T-helper 1 cell (primary cell): ENCODE results near the gene CCT7.
"Not testable (repeated sequence)": the region's sequence is repeated elsewhere in the genome, so short reads cannot be mapped to it uniquely, and the experiment has no call there.

Experiments used
- DNase-seq, 5 donors: peaks; one replicate each; pipeline ENCODE4 v3.0.0-alpha.2; 2012 to 2020
- total RNA-seq, 4 donors: gene quantifications; one replicate each; lab custom pipeline; 2026; lab: John Stamatoyannopoulos, UW

The CCT7 gene
- 82.9 to 99.1 (median 91.0) reads per million in 4 donors for total RNA-seq

DNA sequence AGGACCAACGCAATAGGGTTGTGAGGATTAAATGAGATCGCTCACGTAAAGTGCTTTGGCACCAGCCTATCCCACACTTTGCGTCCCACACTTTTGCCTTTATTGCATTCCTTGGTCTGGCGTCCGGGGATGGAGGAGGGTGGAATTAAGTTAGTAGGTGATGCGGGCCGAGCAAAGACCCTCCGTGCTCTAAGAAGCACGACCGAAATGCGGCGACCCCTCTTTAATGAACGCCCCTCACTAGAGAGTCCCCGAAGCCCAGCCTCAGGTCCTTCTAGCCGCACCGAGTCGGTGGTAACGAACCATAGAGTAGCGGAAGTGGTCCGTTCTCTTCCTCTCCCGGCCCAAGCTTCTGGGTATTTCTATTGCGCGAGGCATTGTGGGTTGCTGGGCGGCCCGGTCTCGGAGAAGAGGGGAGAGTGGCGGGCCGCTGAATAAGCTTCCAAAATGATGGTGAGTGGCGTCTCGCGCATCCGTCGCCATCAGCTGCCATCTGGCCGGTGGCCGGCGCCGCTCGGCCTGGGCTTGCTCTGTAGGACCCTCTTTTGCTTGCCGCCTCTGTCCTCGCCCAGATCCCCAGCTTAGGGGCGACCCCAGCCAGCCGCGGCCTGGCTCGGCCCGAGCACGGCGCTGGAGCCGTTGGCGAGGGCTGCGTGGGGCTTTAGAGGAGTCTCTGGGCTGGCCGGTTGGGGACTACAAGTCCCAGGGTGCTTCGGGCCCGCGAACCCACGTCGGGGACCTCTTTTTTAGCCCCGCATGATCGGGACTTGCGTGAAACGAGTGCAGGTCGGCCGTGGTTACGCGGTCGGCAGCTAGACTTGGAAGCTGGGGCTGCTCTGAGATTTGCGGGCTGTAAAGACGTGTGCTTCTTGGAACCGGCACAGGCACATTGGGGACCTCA, at the start of gene CCT7:
Gene CCT7, plus strand, starts transcription at position 377 of the 901 bp plus-strand sequence. Its CDS starts 71 bp downstream, at position 448.
- peak; percentile 73 to 91 (median 82) for DNase-seq

GRCh38 chr2:73185965-73186364, 48.1 kb upstream of the CCT7 start:
- DNase-seq = no peak

DNA sequence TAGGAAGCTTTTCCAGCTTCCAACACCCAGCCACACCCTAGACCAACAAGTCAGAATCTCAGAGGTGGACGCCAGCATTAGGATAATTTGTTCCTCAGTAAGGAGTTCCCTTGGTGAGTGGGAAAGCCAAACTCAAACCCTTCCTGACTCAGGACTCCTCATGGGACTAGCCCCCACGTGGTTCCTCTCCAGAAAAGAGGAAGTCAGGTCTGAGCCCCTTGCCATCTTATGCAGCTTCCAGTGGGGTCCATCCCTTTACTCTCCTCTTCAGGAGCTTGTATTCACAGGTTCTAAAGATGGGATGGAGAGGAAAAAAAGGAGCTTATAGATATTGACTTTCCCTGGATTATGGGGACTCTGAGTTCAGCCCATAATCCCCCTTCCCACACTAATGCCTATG, 46.6 kb upstream of the CCT7 start:
- DNase-seq = no peak

DNA sequence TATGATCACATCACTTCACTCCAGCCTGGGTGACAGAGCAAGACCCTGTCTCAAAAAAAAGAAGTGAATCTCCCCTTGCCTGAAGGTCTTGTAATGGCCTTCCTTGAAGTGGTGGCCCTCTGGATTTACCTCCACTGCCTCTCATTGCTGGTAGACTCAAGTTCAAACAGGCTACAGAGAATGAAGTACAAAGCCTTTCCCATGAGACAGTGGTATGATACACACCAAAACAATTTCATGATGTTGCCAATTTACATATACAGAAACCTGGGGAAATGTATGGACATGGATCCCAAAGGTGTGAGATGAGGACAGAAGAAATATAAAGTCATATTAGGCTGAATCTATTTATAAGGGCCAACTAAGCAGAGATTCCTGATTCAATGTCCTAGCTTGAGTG, 36.5 kb upstream of the CCT7 start:
- DNase-seq = no peak

DNA sequence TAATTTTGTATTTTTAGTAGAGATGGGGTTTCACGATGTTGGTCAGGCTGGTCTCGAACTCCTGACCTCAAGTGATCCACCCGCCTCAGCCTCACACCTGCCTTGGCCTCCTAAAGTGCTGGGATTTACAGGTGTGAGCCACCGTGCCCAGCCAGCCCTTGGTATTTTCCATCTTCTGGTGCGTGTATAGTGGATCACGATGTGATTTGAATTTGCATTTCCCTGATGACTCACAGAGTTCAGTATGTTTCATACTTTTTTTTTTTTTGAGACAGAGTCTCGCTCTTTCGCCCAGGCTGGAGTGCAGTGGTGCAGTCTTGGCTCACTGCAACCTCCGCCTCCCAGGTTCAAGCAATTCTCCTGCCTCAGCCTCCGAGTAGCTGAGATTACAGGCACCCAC, 33.8 kb upstream of the CCT7 start:
- not testable (repeated sequence) for DNase-seq

GRCh38 chr2:73202156-73203054, 31.7 kb upstream of the CCT7 start, which contains the start of gene NOTO:
Gene NOTO, plus strand, starts transcription at chr2:73202574. Its CDS starts 93 bp downstream, at chr2:73202667.
- DNase-seq = no peak

DNA sequence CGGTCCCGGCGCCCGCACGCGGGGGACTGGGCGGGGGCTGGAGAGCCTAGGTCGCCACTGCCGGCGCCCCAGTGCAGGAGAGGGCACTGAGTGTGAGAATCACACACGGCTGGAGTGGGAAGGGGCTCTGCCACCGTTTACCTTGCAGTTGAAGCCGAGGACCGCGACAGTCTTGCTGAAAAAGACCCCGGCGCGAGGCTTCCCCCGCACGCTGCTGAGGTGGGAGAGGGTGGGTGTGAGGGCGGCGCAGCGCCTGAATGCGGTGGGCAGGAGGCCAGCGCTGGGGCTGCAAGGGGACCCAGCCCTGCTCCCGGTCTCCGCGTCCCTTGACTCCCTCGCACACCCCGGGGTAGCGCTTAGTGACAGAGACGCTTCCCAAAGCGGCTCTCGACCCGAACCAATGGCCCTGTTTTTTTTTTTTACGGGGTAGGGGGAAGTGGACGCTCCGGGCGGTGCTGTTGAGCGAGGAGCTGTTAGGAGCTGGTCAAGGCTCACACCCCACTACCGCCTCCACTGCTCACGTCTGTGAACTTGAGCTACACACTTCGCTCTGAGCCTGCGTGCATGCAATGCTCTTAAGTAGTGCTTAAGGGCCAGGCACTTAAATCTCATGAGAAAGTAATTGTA, 30.9 kb upstream of the CCT7 start:
- no peak for DNase-seq

- no peak for DNase-seq
Measured at GRCh38 chr2:73205611-73206010, 28.5 kb upstream of the CCT7 start.

GRCh38 chr2:73208258-73208657, 25.9 kb upstream of the CCT7 start:
- no peak for DNase-seq

GRCh38 chr2:73210019-73210418, 24.1 kb upstream of the CCT7 start:
- DNase-seq = no peak

GRCh38 chr2:73210696-73211095, 23.4 kb upstream of the CCT7 start:
- no peak for DNase-seq

- no peak for DNase-seq
Measured at GRCh38 chr2:73212098-73212447, 22.0 kb upstream of the CCT7 start.

- peak; percentile 27 to 72 (median 53) for DNase-seq
Measured at GRCh38 chr2:73212448-73213176, 21.5 kb upstream of the CCT7 start.

GRCh38 chr2:73214120-73215035, 19.7 kb upstream of the CCT7 start, which contains the start of gene SMYD5:
Gene SMYD5, plus strand, starts transcription at chr2:73214245. Its CDS starts 22 bp downstream, at chr2:73214267.
- peak; percentile 76 to 90 (median 83) for DNase-seq

GRCh38 chr2:73215254-73215653, 18.9 kb upstream of the CCT7 start:
- DNase-seq = no peak

- no peak for DNase-seq
Measured at GRCh38 chr2:73217160-73217559, 16.9 kb upstream of the CCT7 start.

DNA sequence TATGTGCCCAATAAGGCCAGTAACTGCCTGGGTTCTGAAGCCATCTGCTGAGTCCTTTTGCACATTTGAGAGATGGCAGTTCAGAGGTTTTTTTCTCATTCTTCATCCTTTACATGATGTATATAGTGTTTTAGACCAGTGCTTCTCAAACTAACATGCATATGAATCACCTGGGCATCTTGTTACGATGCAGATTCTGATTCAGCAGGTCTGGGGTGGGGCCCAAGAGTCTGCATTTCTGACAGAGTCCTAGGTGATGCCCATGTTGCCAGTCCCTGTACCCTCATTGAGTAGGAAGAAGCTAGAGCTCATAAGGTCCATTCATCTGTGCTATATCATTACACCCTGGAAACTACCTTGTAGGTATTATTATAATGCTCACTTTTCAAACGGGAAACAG, 16.3 kb upstream of the CCT7 start:
- no peak for DNase-seq

DNA sequence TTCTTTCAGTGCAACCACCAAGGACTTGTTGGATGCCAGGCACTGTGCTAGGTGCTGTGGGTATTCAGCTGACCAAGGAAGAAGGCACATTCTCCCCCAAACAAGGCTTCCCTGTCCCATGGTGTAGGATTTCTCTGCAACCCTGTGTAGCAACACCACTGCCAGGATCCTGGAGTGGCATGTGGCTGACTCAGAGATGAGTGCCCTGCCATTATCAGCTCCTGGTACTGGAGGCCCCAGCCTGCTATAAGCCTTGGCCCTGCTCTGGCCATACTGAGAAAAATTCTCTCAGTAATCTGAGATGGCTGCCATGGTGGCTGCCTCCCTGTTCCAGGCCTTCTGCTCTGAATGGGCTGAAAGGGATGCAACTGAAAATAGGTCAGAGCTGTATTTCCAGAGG, 15.8 kb upstream of the CCT7 start:
- no peak for DNase-seq

DNA sequence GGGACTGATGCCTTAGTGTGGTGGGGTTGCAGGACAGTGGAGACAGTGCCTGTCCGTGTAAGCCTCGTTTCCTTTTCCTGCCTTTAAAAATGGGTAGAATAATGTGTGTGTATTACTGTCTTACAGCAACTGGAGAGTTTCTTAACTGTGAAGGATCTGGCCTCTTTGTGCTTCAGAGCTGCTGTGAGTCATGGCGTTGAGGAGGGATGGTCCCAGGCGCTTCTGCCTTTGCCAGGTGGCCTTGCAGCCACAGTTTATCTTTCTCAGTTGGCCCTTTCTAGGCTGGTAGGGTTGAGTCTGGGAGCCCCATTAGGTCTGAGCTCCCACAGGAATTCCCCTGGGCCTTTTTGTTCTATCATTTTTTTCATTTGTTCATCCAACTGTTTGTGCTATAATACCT, 10.3 kb upstream of the CCT7 start:
- DNase-seq = no peak

GRCh38 chr2:73225513-73226360, 8.4 kb upstream of the CCT7 start:
- no peak for DNase-seq
